Activated CD8-positive, alpha-beta memory T cell treated with anti-CD3 and anti-CD28 coated beads, Interleukin-2, amount 10 ng/mL, durations not matched to agents 7 days and 5 days (primary cell): Measurements from ENCODE around the gene GADL1. TPM values are rescaled to one million over a fixed set of nuclear protein-coding genes. Genes with fewer than 3 reads are reported as not detected.

ENCODE experiments used
- ATAC-seq: fragments of 150-1000 bp; cut with Tn5 transposase; one replicate; pipeline ENCODE4 v1.10.0; 2021; ENCODE audit warnings: moderate library complexity
- CTCF ChIA-PET: fragments of 350-600 bp; sonication (Branson Sonifier 250); formaldehyde crosslinking; loops from one replicate; lab custom pipeline; 2021; ENCODE audit warnings: antibody characterized with exemption; lab: Charles Lee
- DNase-seq: peaks from one replicate; pipeline ENCODE4 v3.0.0-alpha.2; 2020
- H3K27ac Mint-ChIP-seq: one replicate; pipeline ENCODE4 v1.8.0; 2021; ENCODE audit warnings: mild to moderate bottlenecking, mixed read lengths
- H3K27me3 Mint-ChIP-seq: one replicate; pipeline ENCODE4 v1.8.0; 2021; ENCODE audit warnings: mixed read lengths
- H3K36me3 Mint-ChIP-seq: one replicate; pipeline ENCODE4 v1.8.0; 2021; ENCODE audit warnings: mild to moderate bottlenecking, mixed read lengths
- H3K4me1 Mint-ChIP-seq: one replicate; pipeline ENCODE4 v1.8.0; 2021; ENCODE audit warnings: mixed read lengths
- H3K4me3 Mint-ChIP-seq: one replicate; pipeline ENCODE4 v1.8.0; 2021; ENCODE audit warnings: mild to moderate bottlenecking, moderate library complexity, mixed read lengths
- H3K9me3 Mint-ChIP-seq: one replicate; pipeline ENCODE4 v1.8.0; 2022; ENCODE audit warnings: low read depth, mixed read lengths
- total RNA-seq, 2 experiments: library from RNA; stranded (reverse); gene quantifications; one replicate each; pipeline ENCODE4 v1.2.3, GENCODE V29; 2021

The GADL1 gene, protein sequence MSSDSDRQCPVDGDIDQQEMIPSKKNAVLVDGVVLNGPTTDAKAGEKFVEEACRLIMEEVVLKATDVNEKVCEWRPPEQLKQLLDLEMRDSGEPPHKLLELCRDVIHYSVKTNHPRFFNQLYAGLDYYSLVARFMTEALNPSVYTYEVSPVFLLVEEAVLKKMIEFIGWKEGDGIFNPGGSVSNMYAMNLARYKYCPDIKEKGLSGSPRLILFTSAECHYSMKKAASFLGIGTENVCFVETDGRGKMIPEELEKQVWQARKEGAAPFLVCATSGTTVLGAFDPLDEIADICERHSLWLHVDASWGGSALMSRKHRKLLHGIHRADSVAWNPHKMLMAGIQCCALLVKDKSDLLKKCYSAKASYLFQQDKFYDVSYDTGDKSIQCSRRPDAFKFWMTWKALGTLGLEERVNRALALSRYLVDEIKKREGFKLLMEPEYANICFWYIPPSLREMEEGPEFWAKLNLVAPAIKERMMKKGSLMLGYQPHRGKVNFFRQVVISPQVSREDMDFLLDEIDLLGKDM
- not detected for total RNA-seq

DNA sequence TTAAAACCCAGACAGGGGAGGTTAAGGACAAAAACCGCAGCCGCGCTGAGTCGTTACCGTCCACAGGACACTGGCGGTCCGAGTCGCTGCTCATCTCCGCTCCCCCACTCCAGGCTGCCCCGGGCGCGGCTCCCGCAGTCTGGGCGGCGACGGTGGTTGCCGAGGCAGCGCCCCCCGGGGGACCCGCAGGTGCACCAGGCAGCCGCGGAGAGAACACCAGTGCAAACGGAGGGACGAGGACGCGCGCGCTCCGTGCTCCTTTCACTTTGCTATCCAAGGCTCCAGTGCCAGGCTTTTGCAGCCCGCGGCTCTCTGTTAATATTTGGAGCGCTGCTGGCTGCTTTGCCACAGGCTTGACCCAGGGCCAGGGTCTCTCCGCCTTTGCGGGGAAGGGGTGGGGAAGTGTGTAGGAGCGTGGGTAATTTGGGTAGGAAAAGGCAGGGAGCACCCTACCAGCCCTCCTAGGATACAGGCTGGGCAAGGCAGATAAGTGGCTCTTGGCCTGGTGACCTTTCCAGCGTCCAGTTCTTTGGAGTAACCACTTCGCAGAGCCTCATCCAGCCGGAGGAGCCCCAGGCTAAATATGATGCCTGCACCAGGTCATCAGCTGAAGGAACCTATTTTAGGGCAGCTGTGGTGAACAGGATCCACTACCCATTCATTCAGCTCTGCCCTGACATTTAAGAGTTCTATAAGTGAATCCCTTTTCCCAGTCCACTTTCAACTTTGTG is at the start of gene GADL1:
TSS of gene GADL1 (minus strand) at position 141 of the 731 bp plus-strand sequence. CDS start at position 94, 47 bp downstream.
- peak; percentile 43 for DNase-seq
- H3K4me1 Mint-ChIP-seq: peaks cover 7% of the 10 kb centered on the region
- peaks cover 44% of the 10 kb centered on the region for H3K27me3 Mint-ChIP-seq
- no peak within 1 kb of the TSS for H3K27ac Mint-ChIP-seq
- no peaks in the 10 kb centered on the region for H3K36me3 Mint-ChIP-seq
- ATAC-seq: peak; percentile 39
- peak within 1 kb of the TSS; percentile 55 for H3K4me3 Mint-ChIP-seq
- no peaks in the 10 kb centered on the region for H3K9me3 Mint-ChIP-seq
- CTCF ChIA-PET: no interaction called here

DNA sequence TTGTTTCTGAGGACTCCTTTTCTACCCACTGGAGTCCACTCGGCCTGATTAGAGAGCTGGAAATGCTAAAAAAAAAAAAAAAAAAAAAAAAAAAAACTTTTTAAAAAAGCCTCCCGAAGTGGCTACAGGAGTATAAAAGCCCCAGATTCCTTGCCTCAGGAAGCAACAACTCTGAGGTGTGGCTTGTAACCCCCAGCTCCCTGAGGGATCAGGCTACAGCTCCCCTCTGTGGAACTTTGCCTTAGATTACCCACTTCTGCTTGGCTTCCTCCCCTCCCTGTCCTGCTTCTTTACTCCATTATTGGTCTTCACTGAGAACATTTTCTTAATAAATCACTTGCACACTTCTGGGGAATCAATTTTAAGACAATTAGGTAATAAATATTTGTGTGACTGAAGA is 49.7 kb upstream of the GADL1 start:
- ATAC-seq (no peak), DNase-seq (no peak)
- Mint-ChIP-seq H3K27me3 (no peaks in the 10 kb centered on the region), H3K4me3 (no peak overlapping the region), H3K27ac (no peak overlapping the region), H3K4me1 (no peaks in the 10 kb centered on the region), H3K9me3 (no peaks in the 10 kb centered on the region), H3K36me3 (peaks cover 2% of the 10 kb centered on the region)
- CTCF ChIA-PET: no interaction called here

DNA sequence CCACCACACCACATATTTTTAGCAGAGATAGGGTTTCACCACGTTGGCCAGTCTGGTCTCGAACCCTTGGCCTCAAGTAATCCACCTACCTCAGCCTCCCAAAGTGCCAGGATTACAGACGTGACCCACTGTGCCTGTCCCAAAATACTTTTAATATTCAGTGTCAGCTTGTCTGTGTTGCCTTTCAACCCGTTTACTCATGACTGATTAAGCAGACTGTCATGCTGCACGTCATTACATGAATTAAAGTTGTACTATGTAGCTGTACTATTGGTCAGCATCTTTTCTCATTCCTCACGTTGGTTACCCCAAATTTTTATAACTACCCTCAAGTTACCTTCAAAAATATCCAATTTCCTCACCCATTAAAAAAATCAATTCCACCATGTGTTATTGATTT is 48.7 kb upstream of the GADL1 start:
- peaks cover 2% of the 10 kb centered on the region for H3K36me3 Mint-ChIP-seq
- peaks cover 3% of the 10 kb centered on the region for H3K9me3 Mint-ChIP-seq
- no peaks in the 10 kb centered on the region for H3K4me1 Mint-ChIP-seq
- CTCF ChIA-PET: interaction anchor here (0.6 kb wide), 1 partner anchor 1688 kb away, joined by 3 read pairs; no protein-coding TSS in a partner anchor
- H3K27me3 Mint-ChIP-seq: no peaks in the 10 kb centered on the region
- ATAC-seq: no peak
- no peak overlapping the region for H3K4me3 Mint-ChIP-seq
- no peak overlapping the region for H3K27ac Mint-ChIP-seq
- no peak for DNase-seq

DNA sequence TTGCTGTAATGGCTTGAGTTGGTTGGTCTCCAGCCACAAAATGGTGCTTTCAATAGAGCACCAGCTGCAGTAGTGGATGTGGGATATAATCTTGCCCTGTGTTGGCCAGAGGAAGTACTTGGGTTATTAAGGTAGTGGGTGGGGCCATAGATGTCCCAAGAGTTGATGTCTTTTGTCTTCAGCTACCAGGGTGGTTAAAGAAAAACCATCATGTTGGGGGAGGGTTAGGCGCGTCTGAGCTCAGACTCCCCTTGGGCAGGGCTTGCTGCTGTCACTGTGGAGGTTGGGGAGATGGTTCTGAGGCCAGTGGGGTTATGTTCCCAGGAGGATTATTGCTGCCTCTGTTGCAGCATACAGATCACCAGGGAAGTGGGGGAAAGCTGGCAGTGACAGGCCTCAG is 46.9 kb upstream of the GADL1 start:
- Mint-ChIP-seq H3K9me3 (peaks cover 3% of the 10 kb centered on the region), H3K4me1 (no peaks in the 10 kb centered on the region), H3K36me3 (peaks cover 2% of the 10 kb centered on the region), H3K27ac (no peak overlapping the region), H3K4me3 (no peak overlapping the region), H3K27me3 (no peaks in the 10 kb centered on the region)
- ATAC-seq: no peak
- no peak for DNase-seq
- CTCF ChIA-PET: no interaction called here

DNA sequence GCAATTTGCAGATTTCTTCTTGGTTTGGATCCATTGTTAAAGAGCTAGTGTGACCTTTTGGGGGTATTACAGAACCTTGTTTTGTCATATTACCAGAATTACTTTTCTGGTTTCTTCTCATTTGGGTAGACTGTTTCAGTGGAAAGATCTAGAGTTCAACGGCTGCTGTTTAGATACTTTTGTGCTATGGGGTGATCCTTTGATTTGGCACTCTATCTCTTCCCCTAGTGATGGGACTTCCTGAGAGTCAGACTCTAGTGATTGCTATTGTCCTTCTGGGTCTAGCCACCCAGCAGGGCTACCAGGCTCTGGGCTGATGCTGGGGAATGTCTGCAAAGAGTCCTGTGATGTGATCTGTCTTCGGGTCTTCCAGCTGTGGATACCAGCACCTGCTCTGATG is 46.3 kb upstream of the GADL1 start:
- CTCF ChIA-PET: no interaction called here
- ATAC-seq (no peak), DNase-seq (no peak)
- Mint-ChIP-seq H3K9me3 (peaks cover 3% of the 10 kb centered on the region), H3K4me3 (no peak overlapping the region), H3K4me1 (no peaks in the 10 kb centered on the region), H3K27me3 (no peaks in the 10 kb centered on the region), H3K27ac (no peak overlapping the region), H3K36me3 (peaks cover 2% of the 10 kb centered on the region)

DNA sequence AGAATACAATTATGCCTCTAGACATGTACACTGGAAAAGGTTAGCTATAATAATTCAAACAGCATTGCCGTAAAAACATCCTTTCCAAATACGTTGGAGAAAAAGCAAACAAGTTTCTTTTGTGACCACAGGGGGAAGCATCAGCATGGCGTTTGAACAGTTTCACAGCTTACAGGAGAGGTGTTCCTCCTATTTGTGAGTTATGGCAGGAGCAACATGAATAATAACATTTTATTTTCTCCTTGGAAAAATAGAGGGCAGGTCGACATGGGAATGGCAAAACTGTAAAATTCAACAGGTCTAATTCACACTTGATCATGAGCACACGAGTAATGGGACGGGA is 39.7 kb upstream of the GADL1 start:
- DNase-seq (no peak), ATAC-seq (no peak)
- H3K27me3 Mint-ChIP-seq: no peaks in the 10 kb centered on the region
- H3K36me3 Mint-ChIP-seq: no peaks in the 10 kb centered on the region
- H3K27ac Mint-ChIP-seq: no peak overlapping the region
- H3K4me3 Mint-ChIP-seq: no peak overlapping the region
- CTCF ChIA-PET: no interaction called here
- peaks cover 4% of the 10 kb centered on the region for H3K4me1 Mint-ChIP-seq
- peaks cover 3% of the 10 kb centered on the region for H3K9me3 Mint-ChIP-seq

DNA sequence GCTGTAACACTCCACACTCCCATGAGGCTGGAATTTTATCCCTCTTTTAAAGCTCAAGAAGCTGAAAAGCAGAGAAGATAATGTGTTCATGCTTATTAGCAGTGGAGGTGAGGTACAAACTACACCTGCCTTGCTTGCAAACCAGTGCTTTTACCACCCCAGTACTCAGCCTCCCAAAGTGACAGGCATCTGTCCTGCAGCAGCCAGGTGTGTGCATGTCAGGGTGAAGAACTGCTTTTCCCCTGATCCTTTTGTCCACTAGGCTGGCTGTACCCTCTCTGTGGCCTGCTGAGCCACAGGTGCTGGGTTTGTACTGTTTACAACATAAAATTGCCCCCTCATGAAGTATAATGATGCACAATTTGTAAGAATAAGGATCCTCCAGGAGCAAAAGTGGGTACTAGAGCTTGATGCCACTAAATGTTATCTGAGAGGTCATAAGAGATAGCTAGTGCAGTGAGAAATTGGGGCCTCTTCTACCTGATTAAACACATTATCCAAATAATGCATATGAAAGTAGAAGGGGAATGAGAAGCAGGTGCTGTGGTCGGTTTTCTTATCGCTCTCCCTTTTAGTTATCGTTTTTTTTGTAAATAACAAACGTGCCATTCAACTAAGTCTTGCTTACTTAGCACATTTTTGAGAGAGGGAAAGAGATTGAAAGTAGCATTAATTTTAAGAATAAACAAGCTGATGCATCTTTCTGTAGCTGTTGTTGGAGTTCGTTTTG is 39.2 kb upstream of the GADL1 start:
- CTCF ChIA-PET: no interaction called here
- Mint-ChIP-seq H3K27ac (no peak overlapping the region), H3K9me3 (peaks cover 3% of the 10 kb centered on the region), H3K4me1 (peaks cover 4% of the 10 kb centered on the region), H3K36me3 (no peaks in the 10 kb centered on the region), H3K4me3 (no peak overlapping the region), H3K27me3 (no peaks in the 10 kb centered on the region)
- no peak for DNase-seq
- no peak for ATAC-seq

DNA sequence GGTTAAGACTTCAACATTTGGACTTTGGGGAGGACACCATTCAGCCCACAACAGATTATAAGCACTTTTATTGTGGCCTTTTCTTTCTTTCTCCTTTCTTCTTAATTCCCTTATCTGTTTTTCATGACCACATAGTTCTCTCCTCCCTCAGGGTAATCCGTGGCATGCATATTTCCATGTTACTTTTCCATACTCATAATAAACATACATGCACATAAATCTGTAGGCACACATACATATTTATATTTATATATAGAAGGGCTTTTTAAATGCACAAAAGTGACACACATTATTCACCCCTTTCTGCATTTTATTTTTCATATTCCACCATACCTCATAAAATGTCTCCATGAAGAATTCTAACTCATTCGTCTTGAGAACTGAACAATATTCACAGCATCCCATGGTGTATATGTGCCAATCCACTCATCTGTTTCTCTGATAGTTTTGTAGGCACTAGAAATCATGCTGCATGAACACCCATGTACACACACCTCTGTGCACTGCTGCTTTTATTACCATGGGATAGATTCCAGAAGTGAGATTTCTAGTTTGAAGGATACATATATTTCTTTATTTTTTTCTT is 38.1 kb upstream of the GADL1 start:
- H3K36me3 Mint-ChIP-seq: no peaks in the 10 kb centered on the region
- no peaks in the 10 kb centered on the region for H3K9me3 Mint-ChIP-seq
- CTCF ChIA-PET: no interaction called here
- ATAC-seq: no peak
- no peaks in the 10 kb centered on the region for H3K27me3 Mint-ChIP-seq
- H3K4me3 Mint-ChIP-seq: no peak overlapping the region
- DNase-seq: no peak
- peaks cover 4% of the 10 kb centered on the region for H3K4me1 Mint-ChIP-seq
- no peak overlapping the region for H3K27ac Mint-ChIP-seq

DNA sequence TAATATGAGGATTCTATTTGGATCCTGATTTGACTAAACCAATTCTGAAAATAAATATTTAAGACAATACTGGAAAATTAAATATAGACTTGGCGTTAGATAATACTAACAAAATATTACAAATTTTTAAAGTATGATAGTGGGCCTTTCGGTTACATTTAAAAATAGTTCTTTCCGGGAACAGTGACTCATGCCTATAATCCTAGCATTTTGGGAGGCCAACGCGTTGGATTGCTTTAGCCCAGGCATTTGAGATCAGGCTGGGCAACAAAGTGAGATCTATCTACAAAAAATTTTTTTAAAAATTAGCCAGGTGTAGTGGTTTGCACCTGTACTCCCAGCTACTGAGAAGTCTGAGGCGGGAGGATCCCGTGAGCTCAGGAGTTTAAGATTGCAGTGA is 30.3 kb upstream of the GADL1 start:
- CTCF ChIA-PET: no interaction called here
- Mint-ChIP-seq H3K9me3 (no peaks in the 10 kb centered on the region), H3K36me3 (peaks cover 3% of the 10 kb centered on the region), H3K4me3 (no peak overlapping the region), H3K27me3 (peaks cover 3% of the 10 kb centered on the region), H3K27ac (no peak overlapping the region), H3K4me1 (no peaks in the 10 kb centered on the region)
- DNase-seq (no peak), ATAC-seq (no peak)

DNA sequence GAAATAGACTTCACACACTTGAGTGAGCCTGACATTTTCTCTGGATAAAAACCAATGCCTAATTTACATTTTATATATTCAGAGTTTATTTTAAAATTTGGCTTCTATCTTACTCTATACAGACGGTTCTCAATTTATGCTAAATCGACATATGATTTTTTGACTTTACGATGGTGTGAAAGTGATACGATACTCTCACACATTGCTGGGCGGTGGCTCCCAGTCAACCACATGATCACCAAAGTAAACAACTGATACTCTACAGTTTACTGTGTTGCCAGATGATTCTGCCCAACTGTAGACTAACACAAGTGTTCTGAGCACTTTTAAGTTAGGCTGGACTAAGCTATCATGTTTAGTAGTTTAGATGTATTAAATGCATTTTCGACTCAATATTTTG is 25.1 kb upstream of the GADL1 start:
- no peaks in the 10 kb centered on the region for H3K27me3 Mint-ChIP-seq
- no peak for ATAC-seq

DNA sequence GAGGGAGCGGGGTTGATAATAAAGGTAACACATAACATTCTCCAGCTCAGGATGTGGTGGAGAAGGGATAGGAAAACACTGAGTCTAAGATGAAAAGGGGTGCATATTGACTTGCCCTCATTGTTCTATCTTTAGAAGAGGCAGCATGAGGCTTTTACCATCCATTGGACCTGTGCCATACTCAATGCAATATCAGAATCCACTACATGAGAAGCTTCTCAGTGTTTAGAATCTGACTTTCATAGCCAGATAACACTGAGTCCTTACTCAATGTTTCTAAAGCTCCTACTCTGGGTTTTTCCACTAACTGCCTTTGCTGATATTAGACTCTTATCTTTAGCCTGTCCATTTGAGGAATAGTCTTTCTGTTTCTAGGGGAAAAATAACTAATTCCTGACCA is 24.3 kb upstream of the GADL1 start:
- DNase-seq (no peak), ATAC-seq (no peak)
- Mint-ChIP-seq H3K27me3 (no peaks in the 10 kb centered on the region), H3K27ac (no peak overlapping the region), H3K4me3 (no peak overlapping the region), H3K4me1 (no peaks in the 10 kb centered on the region), H3K36me3 (peaks cover 3% of the 10 kb centered on the region), H3K9me3 (peaks cover 2% of the 10 kb centered on the region)
- CTCF ChIA-PET: no interaction called here

More for the DNA sequence above, 25.1 kb upstream of the GADL1 start:
- H3K4me1 Mint-ChIP-seq: no peaks in the 10 kb centered on the region
- no peak for DNase-seq
- no peak overlapping the region for H3K4me3 Mint-ChIP-seq
- CTCF ChIA-PET: no interaction called here
- peaks cover 2% of the 10 kb centered on the region for H3K9me3 Mint-ChIP-seq
- peaks cover 3% of the 10 kb centered on the region for H3K36me3 Mint-ChIP-seq
- H3K27ac Mint-ChIP-seq: no peak overlapping the region

DNA sequence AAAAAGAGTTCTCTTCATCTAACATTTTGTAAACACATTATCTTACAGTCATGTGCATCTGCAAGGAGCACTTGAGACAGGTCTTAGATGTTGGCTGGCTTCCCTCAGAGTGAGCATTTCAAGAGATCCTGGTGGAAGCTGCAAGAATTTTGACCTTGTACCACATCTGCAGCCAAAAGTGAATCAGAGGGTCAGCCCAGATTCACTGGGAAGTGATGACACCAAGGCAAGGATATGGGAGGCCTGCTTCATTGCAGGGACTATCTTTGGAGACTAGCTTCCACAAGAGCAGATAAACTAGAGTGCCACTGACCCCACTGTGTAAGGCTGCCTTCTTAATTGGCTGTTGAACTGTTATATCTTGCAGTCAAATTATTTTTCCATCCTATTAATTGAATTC is 21.3 kb upstream of the GADL1 start:
- H3K27me3 Mint-ChIP-seq: no peaks in the 10 kb centered on the region
- H3K4me1 Mint-ChIP-seq: no peaks in the 10 kb centered on the region
- H3K9me3 Mint-ChIP-seq: peaks cover 2% of the 10 kb centered on the region
- no peak for DNase-seq
- peaks cover 3% of the 10 kb centered on the region for H3K36me3 Mint-ChIP-seq
- H3K27ac Mint-ChIP-seq: no peak overlapping the region
- ATAC-seq: no peak
- no peak overlapping the region for H3K4me3 Mint-ChIP-seq
- CTCF ChIA-PET: no interaction called here

DNA sequence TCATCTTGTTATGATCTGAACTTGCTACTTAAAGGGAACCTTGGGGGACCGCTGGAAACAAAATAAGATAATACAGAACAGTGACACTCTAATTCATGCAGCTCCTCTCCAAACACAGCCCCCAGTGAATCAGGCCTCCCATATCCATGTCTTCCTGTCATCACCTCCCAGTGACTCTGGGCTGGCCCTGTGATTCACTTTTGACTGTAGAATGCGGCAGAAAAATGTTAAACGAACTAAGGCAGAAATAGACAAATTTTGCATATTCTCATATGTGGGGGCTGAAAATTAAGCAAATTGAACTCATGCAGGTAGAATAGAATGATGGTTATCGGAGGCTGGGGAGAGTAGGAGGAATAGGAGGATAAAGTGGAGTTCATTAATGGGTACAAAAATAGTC is 20.2 kb upstream of the GADL1 start:
- Mint-ChIP-seq H3K36me3 (no peaks in the 10 kb centered on the region), H3K4me1 (no peaks in the 10 kb centered on the region), H3K4me3 (no peak overlapping the region), H3K9me3 (peaks cover 2% of the 10 kb centered on the region), H3K27me3 (no peaks in the 10 kb centered on the region), H3K27ac (no peak overlapping the region)
- CTCF ChIA-PET: no interaction called here
- ATAC-seq: no peak
- no peak for DNase-seq
